GM12801 (cell line): ENCODE data around the gene SPOCK3.

Experiments
- TF ChIP-seq, protein P1 (sequence below): IDR thresholded peaks from one replicate; pipeline ENCODE4 v1.5.1; 2011; ENCODE audit warnings: control low read depth; ENCODE audit not compliant: insufficient read length; ENCODE audit errors: extremely low read depth

Gene SPOCK3

GRCh38 chr4:167034983-167035382 lies 199.3 kb downstream of the SPOCK3 start:
- TF ChIP-seq, protein P1, sequence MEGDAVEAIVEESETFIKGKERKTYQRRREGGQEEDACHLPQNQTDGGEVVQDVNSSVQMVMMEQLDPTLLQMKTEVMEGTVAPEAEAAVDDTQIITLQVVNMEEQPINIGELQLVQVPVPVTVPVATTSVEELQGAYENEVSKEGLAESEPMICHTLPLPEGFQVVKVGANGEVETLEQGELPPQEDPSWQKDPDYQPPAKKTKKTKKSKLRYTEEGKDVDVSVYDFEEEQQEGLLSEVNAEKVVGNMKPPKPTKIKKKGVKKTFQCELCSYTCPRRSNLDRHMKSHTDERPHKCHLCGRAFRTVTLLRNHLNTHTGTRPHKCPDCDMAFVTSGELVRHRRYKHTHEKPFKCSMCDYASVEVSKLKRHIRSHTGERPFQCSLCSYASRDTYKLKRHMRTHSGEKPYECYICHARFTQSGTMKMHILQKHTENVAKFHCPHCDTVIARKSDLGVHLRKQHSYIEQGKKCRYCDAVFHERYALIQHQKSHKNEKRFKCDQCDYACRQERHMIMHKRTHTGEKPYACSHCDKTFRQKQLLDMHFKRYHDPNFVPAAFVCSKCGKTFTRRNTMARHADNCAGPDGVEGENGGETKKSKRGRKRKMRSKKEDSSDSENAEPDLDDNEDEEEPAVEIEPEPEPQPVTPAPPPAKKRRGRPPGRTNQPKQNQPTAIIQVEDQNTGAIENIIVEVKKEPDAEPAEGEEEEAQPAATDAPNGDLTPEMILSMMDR, result no peak

DNA sequence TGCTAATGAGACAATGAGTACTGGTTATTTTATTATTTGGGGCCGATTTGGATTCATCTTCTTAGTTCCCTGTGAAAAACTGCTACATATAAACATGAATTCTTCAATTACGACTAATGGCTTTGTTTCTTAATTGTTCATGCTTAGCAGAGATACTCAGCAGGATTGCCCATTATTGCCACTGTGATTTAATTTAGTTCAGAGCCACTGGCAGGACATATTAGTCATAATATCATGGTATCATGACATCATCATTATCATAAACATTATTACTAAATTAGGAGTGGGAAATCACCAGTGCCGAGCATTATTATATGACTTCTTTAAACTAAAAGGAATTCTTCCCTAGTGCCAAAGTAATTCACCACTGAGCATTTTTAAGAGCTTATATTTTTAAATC lies 201.4 kb downstream of the SPOCK3 start:
- TF ChIP-seq, protein P1, result no peak

DNA sequence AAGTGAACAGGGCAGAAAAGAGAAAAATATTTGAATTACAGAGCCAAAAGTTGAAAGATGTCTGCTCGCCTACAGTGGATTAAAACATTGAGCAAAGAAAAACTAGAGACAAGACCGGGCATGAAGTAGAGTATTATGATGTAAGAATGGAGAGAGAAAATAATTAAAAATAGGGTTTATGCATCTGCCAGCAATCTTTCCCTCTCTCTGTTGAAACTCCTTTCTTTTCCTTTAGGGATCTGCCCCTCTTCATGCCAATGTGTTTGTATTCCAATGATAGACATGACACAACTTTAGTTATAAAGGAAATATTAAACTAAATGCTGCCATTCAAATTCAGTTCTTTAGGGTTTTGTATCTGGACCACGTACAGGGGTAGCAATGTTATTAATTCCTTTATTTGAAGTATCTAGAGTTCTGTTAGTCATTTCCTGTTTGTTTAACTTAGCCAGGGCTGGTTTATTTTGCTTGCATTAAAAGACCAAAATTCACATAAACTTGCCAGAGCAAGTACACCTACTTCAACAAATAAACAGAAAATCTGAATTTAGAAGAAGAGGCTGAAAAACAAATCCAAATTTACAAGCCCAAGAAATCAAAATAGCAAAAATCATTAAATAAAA lies 202.6 kb downstream of the SPOCK3 start:
- TF ChIP-seq, protein P1, result no peak

GRCh38 chr4:167028976-167029375 lies 205.3 kb downstream of the SPOCK3 start:
- TF ChIP-seq, protein P1, result no peak

DNA sequence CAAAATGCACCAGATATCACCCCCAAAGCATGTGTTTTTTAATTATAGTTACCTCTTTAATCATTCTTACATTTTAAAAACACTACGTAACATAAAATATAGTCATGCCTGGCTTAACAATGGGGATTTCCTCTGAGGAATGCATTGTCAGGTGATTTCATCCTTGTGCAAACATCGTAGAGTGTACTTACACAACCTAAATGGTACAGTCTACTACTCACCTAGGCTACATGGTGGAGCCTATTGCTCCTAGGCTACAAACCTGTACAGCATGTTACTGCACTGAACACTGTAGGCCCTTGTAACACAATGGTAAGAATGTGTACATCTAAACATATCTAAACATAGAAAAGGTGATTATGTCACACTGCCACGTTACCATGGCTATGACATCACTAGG lies 208.6 kb downstream of the SPOCK3 start:
- TF ChIP-seq, protein P1, result no peak

DNA sequence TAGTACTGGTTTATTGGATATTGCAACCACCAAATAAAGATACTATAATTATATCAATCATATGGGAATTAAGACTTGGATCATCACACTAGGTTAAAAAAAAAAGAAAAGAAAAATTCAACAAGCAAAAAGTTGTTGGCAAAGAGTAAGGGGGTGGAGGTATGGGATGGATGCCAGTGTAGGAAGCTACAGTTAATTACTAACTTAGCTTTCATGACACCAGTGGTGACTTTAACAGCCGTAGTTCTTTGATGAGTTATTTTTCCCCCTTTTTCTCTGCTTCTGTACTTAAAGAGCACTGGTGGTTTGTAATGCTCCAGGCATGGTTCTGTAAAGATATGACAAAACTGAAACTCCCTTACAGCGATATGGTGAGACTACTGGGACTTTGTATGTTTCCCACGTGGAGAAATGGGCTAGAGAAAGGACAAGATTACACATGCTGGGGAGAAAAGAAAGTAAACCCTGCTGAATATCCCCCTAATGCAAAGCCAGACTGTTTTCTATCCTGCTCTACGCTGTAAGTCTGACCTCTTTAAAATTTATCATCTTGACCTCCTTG lies 210.8 kb downstream of the SPOCK3 start:
- TF ChIP-seq, protein P1, result no peak

GRCh38 chr4:167021545-167022155 lies 212.6 kb downstream of the SPOCK3 start:
- TF ChIP-seq, protein P1, result no peak
